Right renal cortex interstitium (tissue), 3 donors: ENCODE measurements around the gene EARS2. TPM values are rescaled to one million over a fixed set of nuclear protein-coding genes. Genes with fewer than 3 reads are reported as not detected.
"Not testable (repeated sequence)": the region's sequence is repeated elsewhere in the genome, so short reads cannot be mapped to it uniquely, and the experiment has no call there.

Source experiments
- DNase-seq, 3 donors: peaks; one replicate each; pipeline ENCODE4 v3.0.0-alpha.2; 2013; ENCODE audit warnings: low read depth in 3 of 3, low spot score in 2 of 3
- polyA plus RNA-seq, 3 donors: library from polyadenylated mRNA; unstranded; fragments of 120-200 nt; gene quantifications; one replicate each; pipeline ENCODE4 v1.2.1, GENCODE V29; 2013; ENCODE audit not compliant: insufficient read length in 3 of 3

The EARS2 gene
- polyA plus RNA-seq, 3 donors: 27.2 to 31.8 (median 29.7) TPM

DNA sequence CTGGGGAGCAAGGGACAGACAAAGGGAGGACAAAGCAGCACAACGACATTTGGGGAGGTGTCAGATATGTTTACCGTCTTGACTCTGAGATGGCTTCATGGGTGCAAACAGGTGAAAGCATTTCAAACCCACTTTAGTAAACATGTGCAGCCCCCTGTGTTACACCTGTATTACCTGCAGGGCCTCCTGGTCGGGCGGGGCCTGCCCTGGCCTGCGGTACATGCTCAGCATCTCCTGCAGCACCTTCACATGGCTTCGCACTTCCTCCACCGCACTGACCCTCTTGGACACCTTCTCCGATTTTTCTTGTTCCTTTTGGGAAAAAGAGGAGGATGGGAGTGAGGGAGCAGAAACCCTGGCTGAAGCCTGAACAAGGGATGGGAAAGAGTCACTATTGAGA lies 71.3 kb downstream of the EARS2 start:
- no peak for DNase-seq

- no peak for DNase-seq
These were observed 71.9 kb downstream of the EARS2 start for GRCh38 chr16:23485257-23485614.

GRCh38 chr16:23484510-23485256 lies 72.5 kb downstream of the EARS2 start:
- DNase-seq: no peak

GRCh38 chr16:23483492-23483891 lies 73.7 kb downstream of the EARS2 start:
- DNase-seq: not testable (repeated sequence)

- no peak for DNase-seq
These were observed 74.4 kb downstream of the EARS2 start for GRCh38 chr16:23482778-23483177.

- no peak for DNase-seq
These were observed 76.9 kb downstream of the EARS2 start for GRCh38 chr16:23480257-23480656.

DNA sequence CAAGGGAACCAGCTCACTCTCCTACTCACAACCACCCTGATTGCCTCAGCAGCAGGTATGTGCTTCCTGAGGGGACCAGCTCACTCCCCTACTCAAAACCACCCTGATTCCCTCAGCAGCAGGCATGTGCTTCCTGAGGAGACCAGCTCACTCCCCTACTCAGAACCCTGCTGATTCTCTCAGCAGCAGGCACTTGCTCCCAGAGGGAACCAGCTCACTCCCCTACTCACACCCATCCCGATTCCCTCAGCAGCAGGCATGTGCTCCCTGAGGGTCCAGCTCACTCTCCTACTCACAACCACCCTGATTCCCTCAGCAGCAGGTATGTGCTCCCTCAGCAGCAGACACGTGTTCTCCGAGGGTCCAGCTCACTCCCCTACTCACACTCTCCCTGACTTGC lies 78.0 kb downstream of the EARS2 start:
- no peak for DNase-seq

GRCh38 chr16:23478566-23478965 lies 78.6 kb downstream of the EARS2 start:
- DNase-seq: no peak

DNA sequence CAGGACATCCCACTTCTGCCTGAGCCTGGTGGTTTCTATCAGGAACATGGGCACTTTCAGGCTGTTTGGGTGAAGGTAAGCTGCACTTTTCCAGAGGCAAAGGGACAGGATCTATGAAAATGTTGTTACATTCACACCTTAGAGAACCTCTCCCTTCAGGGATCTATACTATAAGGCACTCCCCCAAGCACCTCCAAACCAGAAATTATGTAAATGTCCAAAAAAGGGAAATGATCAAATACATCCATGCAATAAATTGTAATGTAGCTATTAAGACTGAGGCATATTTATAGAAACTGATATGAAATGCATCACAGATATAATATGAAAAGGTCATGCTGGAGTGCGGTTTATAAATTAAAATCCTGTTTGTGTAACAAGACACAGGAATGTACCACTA lies 80.9 kb downstream of the EARS2 start:
- DNase-seq: no peak

Other genes starting within 250 kb of the EARS2 start
- 10 to 100 TPM; 21.7 to 25.2 (median 22.8) TPM for gene COG7, start 104.2 kb downstream of the EARS2 start, polyA plus RNA-seq
- 100 to 1,000 TPM; 135 to 150 (median 138) TPM for gene GGA2, start 46.9 kb downstream of the EARS2 start, polyA plus RNA-seq
- gene UBFD1, start 377 bp upstream of the EARS2 start, polyA plus RNA-seq: 10 to 100 TPM; 68.4 to 70.0 (median 69.8) TPM
- gene NDUFAB1, start 39.0 kb upstream of the EARS2 start, polyA plus RNA-seq: 100 to 1,000 TPM; 101 to 107 (median 103) TPM
- gene PALB2, start 84.0 kb upstream of the EARS2 start, polyA plus RNA-seq: 10 to 100 TPM; 20.6 to 25.9 (median 23.1) TPM
- 10 to 100 TPM; 64.6 to 77.3 (median 71.1) TPM for gene DCTN5, start 84.1 kb upstream of the EARS2 start, polyA plus RNA-seq
- gene PLK1, start 121.5 kb upstream of the EARS2 start, polyA plus RNA-seq: 10 to 100 TPM; 24.2 to 27.1 (median 25.1) TPM
- under 1 TPM; 0.11 to 0.39 (median 0.27) TPM for gene ERN2, start 155.9 kb upstream of the EARS2 start, polyA plus RNA-seq
- gene CHP2, start 197.7 kb upstream of the EARS2 start, polyA plus RNA-seq: 1 to 10 TPM in 2 of 3 donors, under 1 TPM in 1; 0.93 to 1.7 (median 1.0) TPM